IMR-90 (cell line): ENCODE results near the gene SCGB1D1. TPM values are rescaled to one million over a fixed set of nuclear protein-coding genes. Genes with fewer than 3 reads are reported as not detected.

Source experiments
- ATAC-seq: fragments of 200-7000 bp; cut with Tn5 transposase; 2 replicates; pipeline ENCODE4 v1.9.1; 2020; ENCODE audit warnings: low read depth, mild to moderate bottlenecking, moderate library complexity
- BruUV-seq: library from RNA; stranded (reverse); fragments of 400-500 nt; replicated peaks from 2 replicates; lab custom pipeline; 2021; lab: Mats Ljungman, UMichigan
- CTCF ChIA-PET: fragments of 300-600 bp; formaldehyde crosslinking; extraction: SDS; loops from one replicate; lab custom pipeline; 2021; ENCODE audit warnings: antibody characterized with exemption; lab: Yijun Ruan, JAX
- POLR2A ChIA-PET: fragments of 300-600 bp; sonication (Branson Sonifier 250); formaldehyde crosslinking; loops from one replicate; lab custom pipeline; 2022; ENCODE audit warnings: antibody characterized with exemption; ENCODE audit not compliant: unreplicated experiment; lab: Charles Lee
- DNase-seq: peaks from one replicate; pipeline ENCODE4 v3.0.0; 2013
- H2AFZ ChIP-seq: replicated peaks from 2 replicates; pipeline ENCODE3; 2013; ENCODE audit warnings: low read length, mild to moderate bottlenecking; ENCODE audit not compliant: poor library complexity
- H2AK5ac ChIP-seq: 2 replicates; pipeline ENCODE4 v1.6.1; 2013; ENCODE audit warnings: low read depth, low read length, inconsistent platforms
- H2AK9ac ChIP-seq: replicated peaks from 2 replicates; pipeline ENCODE3; 2013; ENCODE audit warnings: mild to moderate bottlenecking, low read depth, low read length, moderate library complexity; ENCODE audit not compliant: poor library complexity
- H2BK120ac ChIP-seq: 2 replicates; pipeline ENCODE4 v1.6.1; 2013; ENCODE audit warnings: low read depth, low read length, inconsistent platforms
- H2BK15ac ChIP-seq: 3 replicates; pipeline ENCODE4 v1.6.1; 2013; ENCODE audit warnings: low read depth, low read length, inconsistent platforms
- H2BK20ac ChIP-seq: 2 replicates; pipeline ENCODE4 v1.6.1; 2013; ENCODE audit warnings: low read depth, mild to moderate bottlenecking, inconsistent platforms, low read length, moderate library complexity
- H2BK5ac ChIP-seq: 2 replicates; pipeline ENCODE4 v1.6.1; 2013; ENCODE audit warnings: mild to moderate bottlenecking, low read depth, low read length, inconsistent platforms; ENCODE audit not compliant: poor library complexity, severe bottlenecking
- H3K14ac ChIP-seq: replicated peaks from 2 replicates; pipeline ENCODE4 v1.6.1; 2013; ENCODE audit warnings: low read depth, low read length, inconsistent platforms
- H3K18ac ChIP-seq: 2 replicates; pipeline ENCODE4 v1.6.1; 2013; ENCODE audit warnings: low read depth, low read length, control low read depth
- H3K23ac ChIP-seq: 2 replicates; pipeline ENCODE4 v1.6.1; 2013; ENCODE audit warnings: low read depth, low read length, inconsistent platforms
- H3K27ac ChIP-seq: 2 replicates; pipeline ENCODE4 v1.5.1; 2013; ENCODE audit warnings: mild to moderate bottlenecking, control low read depth, low read length; ENCODE audit not compliant: insufficient read depth
- H3K27me3 ChIP-seq: 2 replicates; pipeline ENCODE4 v1.6.1; 2013; ENCODE audit warnings: low read length; ENCODE audit not compliant: control insufficient read depth, insufficient read depth
- H3K36me3 ChIP-seq: 2 replicates; pipeline ENCODE4 v1.6.1; 2013; ENCODE audit warnings: low read length, mixed read lengths; ENCODE audit not compliant: control insufficient read depth, insufficient read depth
- H3K4ac ChIP-seq: 2 replicates; pipeline ENCODE4 v1.6.1; 2013; ENCODE audit warnings: low read depth, low read length, inconsistent platforms
- H3K4me1 ChIP-seq: 2 replicates; pipeline ENCODE4 v1.6.1; 2013; ENCODE audit warnings: low read length, mixed read lengths; ENCODE audit not compliant: control insufficient read depth, insufficient read depth
- H3K4me2 ChIP-seq: 2 replicates; pipeline ENCODE4 v1.6.1; 2013; ENCODE audit warnings: low read depth, mild to moderate bottlenecking, control low read depth, low read length, moderate library complexity
- H3K4me3 ChIP-seq: 2 replicates; pipeline ENCODE4 v1.5.1; 2013; ENCODE audit warnings: low read depth, mild to moderate bottlenecking, control low read depth, low read length, moderate library complexity; ENCODE audit not compliant: insufficient read depth
- H3K56ac ChIP-seq: 2 replicates; pipeline ENCODE4 v1.6.1; 2013; ENCODE audit warnings: low read length, inconsistent platforms; ENCODE audit not compliant: insufficient read depth; ENCODE audit errors: extremely low read depth
- H3K79me1 ChIP-seq, 2 experiments: 2 replicates each; pipeline ENCODE4 v1.6.1; 2013; ENCODE audit warnings: low read length in 2 of 2, inconsistent platforms in 1 of 2, low read depth in 1 of 2
- H3K9ac ChIP-seq: 2 replicates; pipeline ENCODE4 v1.6.1; 2013; ENCODE audit warnings: low read depth, low read length, control low read depth
- H3K9me1 ChIP-seq: 2 replicates; pipeline ENCODE4 v1.6.1; 2013; ENCODE audit warnings: low read length, inconsistent platforms; ENCODE audit not compliant: insufficient read depth
- H3K9me3 ChIP-seq: 2 replicates; pipeline ENCODE4 v1.6.1; 2013; ENCODE audit warnings: low read length; ENCODE audit not compliant: control insufficient read depth, insufficient read depth
- H4K20me1 ChIP-seq: 2 replicates; pipeline ENCODE4 v1.6.1; 2013; ENCODE audit warnings: low read length, inconsistent platforms; ENCODE audit not compliant: insufficient read depth
- H4K5ac ChIP-seq: 2 replicates; pipeline ENCODE4 v1.6.1; 2013; ENCODE audit warnings: mild to moderate bottlenecking, low read depth, low read length, control low read depth
- H4K8ac ChIP-seq, 2 experiments: 2 replicates each; pipeline ENCODE4 v1.6.1; 2013; ENCODE audit warnings: low read depth in 2 of 2, low read length in 2 of 2, control low read depth in 1 of 2, inconsistent platforms in 1 of 2
- H4K91ac ChIP-seq: 2 replicates; pipeline ENCODE4 v1.6.1; 2013; ENCODE audit warnings: low read depth, low read length, inconsistent platforms; ENCODE audit not compliant: insufficient read depth
- BHLHE40 ChIP-seq: fragments of 150-350 bp; IDR thresholded peaks from 2 replicates; pipeline ENCODE4 v1.6.1; 2016; ENCODE audit warnings: mild to moderate bottlenecking, low read depth, low read length
- ELK1 ChIP-seq: fragments of 150-350 bp; IDR thresholded peaks from 2 replicates; pipeline ENCODE4 v1.6.1; 2016; ENCODE audit warnings: low read depth, mild to moderate bottlenecking, low read length, moderate library complexity, borderline replicate concordance
- FOS ChIP-seq: fragments of 150-350 bp; IDR thresholded peaks from 2 replicates; pipeline ENCODE4 v1.6.1; 2016; ENCODE audit warnings: low read depth, low read length
- MAZ ChIP-seq: IDR thresholded peaks from 2 replicates; pipeline ENCODE4 v1.6.1; 2012; ENCODE audit warnings: low read depth, mild to moderate bottlenecking, low read length, improper control_type of control experiment, moderate library complexity, borderline replicate concordance
- MXI1 ChIP-seq: IDR thresholded peaks from 2 replicates; pipeline ENCODE4 v1.6.1; 2012; ENCODE audit warnings: low read depth, mild to moderate bottlenecking, low read length, moderate library complexity, borderline replicate concordance
- NFE2L2 ChIP-seq: fragments of 150-350 bp; IDR thresholded peaks from 2 replicates; pipeline ENCODE4 v1.6.1; 2016; ENCODE audit warnings: low read depth, mild to moderate bottlenecking, low read length
- RCOR1 ChIP-seq: IDR thresholded peaks from 2 replicates; pipeline ENCODE4 v1.6.1; 2012; ENCODE audit warnings: mild to moderate bottlenecking, low read length, improper control_type of control experiment; ENCODE audit not compliant: insufficient replicate concordance
- RFX5 ChIP-seq: IDR thresholded peaks from 2 replicates; pipeline ENCODE4 v1.8.0; 2012; ENCODE audit warnings: low read depth, mild to moderate bottlenecking, low read length, moderate library complexity
- USF2 ChIP-seq: fragments of 150-350 bp; IDR thresholded peaks from 2 replicates; pipeline ENCODE4 v1.6.1; 2017; ENCODE audit warnings: mild to moderate bottlenecking, antibody characterized with exemption, low read length, low read depth
- WGBS, 2 experiments: methylation state at CpG; one replicate each; pipeline versions ENCODE4 v1.1.5 to v1.1.7; 2013; ENCODE audit warnings: missing lambda C conversion rate in 2 of 2; ENCODE audit not compliant: insufficient read length in 1 of 2; ENCODE audit errors: extremely low coverage in 2 of 2; 5-methylcytosine and 5-hydroxymethylcytosine counted together
- dilution Hi-C: fragments of 300-500 bp; cut with HindIII; formaldehyde crosslinking; loops from one replicate; pipeline ENCODE4 v1.14.3; 2018; ENCODE audit warnings: low sequenced_read_pairs; ENCODE audit not compliant: unreplicated experiment
- in situ Hi-C: fragments of 300-500 bp; cut with MboI; formaldehyde crosslinking; loops from 3 replicates; pipeline ENCODE4 v1.14.3; 2019; ENCODE audit warnings: low sequenced_read_pairs, inconsistent platforms, mixed read lengths
- intact Hi-C: fragments of 100-400 bp; cut with micrococcal nuclease; formaldehyde crosslinking; loops from 2 replicates; pipeline ENCODE4 v1.10.0; 2022
- polyA plus RNA-seq, 3 experiments: library from polyadenylated mRNA; depleted of rRNA; stranded (reverse); fragments of >200 nt; gene quantifications; 2 replicates each; pipeline ENCODE4 v1.2.3, GENCODE V29; 2012; ENCODE audit warnings: low replicate concordance in 1 of 3
- total RNA-seq: library from RNA; depleted of rRNA; stranded (reverse); fragments of >200 nt; gene quantifications from 2 replicates; pipeline ENCODE4 v1.2.3, GENCODE V29; 2012
- TF ChIP-seq, protein P1 (sequence below): conservative IDR thresholded peaks from 2 replicates; pipeline ENCODE4 v1.5.1; 2012; ENCODE audit warnings: mild to moderate bottlenecking, low read depth, low read length, improper control_type of control experiment

The SCGB1D1 gene
- total and polyA plus RNA-seq, 2 of the 4 experiments (the other 2 are of a cell fraction): not detected

- POLR2A ChIA-PET: no interaction called here
- H3K9me1 ChIP-seq: no peaks in the 10 kb centered on the region
- no peak overlapping the region for H2AFZ ChIP-seq
- no peaks in the 10 kb centered on the region for H3K4me1 ChIP-seq
- dilution Hi-C loops: no loop called here
- no peaks in the 10 kb centered on the region for H3K27me3 ChIP-seq
- H2BK120ac ChIP-seq: no peak overlapping the region
- H4K8ac ChIP-seq: no peak overlapping the region
- BruUV-seq: no TSS peak
- no peak overlapping the region for H2BK5ac ChIP-seq
- DNase-seq (no peak), ATAC-seq (no peak)
- peaks cover 2 to 5% of the 10 kb centered on the region in 2 experiments; a peak in 3 of 4 replicates for H3K79me1 ChIP-seq
- H3K9ac ChIP-seq: no peak overlapping the region
- H4K20me1 ChIP-seq: 0 out of 2 replicates have a peak, but pooled peaks cover 4% of the 10 kb centered on the region
- H3K4ac ChIP-seq: no peak overlapping the region
- H3K4me3 ChIP-seq: no peak overlapping the region
- in situ Hi-C loops: no loop called here
- H2AK9ac ChIP-seq: no peak overlapping the region
- no peak overlapping the region for H3K14ac ChIP-seq
- CTCF ChIA-PET: no interaction called here
- no peak overlapping the region for H3K23ac ChIP-seq
- peaks cover 57% of the 10 kb centered on the region for H3K36me3 ChIP-seq
- H3K27ac ChIP-seq: no peak overlapping the region
- no peaks in the 10 kb centered on the region for H3K9me3 ChIP-seq
- H4K5ac ChIP-seq: no peak overlapping the region
- H2BK15ac ChIP-seq: no peak overlapping the region
- H3K4me2 ChIP-seq: no peak overlapping the region
- TF ChIP-seq BHLHE40 (no peak), RFX5 (no peak), RCOR1 (no peak), MAZ (no peak), ELK1 (no peak), FOS (no peak), USF2 (no peak), NFE2L2 (no peak), MXI1 (no peak)
- TF ChIP-seq, protein P1, sequence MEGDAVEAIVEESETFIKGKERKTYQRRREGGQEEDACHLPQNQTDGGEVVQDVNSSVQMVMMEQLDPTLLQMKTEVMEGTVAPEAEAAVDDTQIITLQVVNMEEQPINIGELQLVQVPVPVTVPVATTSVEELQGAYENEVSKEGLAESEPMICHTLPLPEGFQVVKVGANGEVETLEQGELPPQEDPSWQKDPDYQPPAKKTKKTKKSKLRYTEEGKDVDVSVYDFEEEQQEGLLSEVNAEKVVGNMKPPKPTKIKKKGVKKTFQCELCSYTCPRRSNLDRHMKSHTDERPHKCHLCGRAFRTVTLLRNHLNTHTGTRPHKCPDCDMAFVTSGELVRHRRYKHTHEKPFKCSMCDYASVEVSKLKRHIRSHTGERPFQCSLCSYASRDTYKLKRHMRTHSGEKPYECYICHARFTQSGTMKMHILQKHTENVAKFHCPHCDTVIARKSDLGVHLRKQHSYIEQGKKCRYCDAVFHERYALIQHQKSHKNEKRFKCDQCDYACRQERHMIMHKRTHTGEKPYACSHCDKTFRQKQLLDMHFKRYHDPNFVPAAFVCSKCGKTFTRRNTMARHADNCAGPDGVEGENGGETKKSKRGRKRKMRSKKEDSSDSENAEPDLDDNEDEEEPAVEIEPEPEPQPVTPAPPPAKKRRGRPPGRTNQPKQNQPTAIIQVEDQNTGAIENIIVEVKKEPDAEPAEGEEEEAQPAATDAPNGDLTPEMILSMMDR: no peak
- no peak overlapping the region for H2AK5ac ChIP-seq
- 100% methylated on average over 4 of the region's 10 CpGs; no CpG with 5 or more reads in 1 of the 2 experiments for WGBS, 2 experiments
- no peak overlapping the region for H2BK20ac ChIP-seq
- no peak overlapping the region for H4K91ac ChIP-seq
- no peak overlapping the region for H3K56ac ChIP-seq
- intact Hi-C loops: no loop called here
- no peak overlapping the region for H3K18ac ChIP-seq
These were observed 41.6 kb upstream of the SCGB1D1 start for GRCh38 chr11:62148271-62148980.
